CD4-positive, alpha-beta T cell (primary cell): ENCODE measurements around the gene NSUN6. TPM values are rescaled to one million over a fixed set of nuclear protein-coding genes. Genes with fewer than 3 reads are reported as not detected.
"Not testable (repeated sequence)": the region's sequence is repeated elsewhere in the genome, so short reads cannot be mapped to it uniquely, and the experiment has no call there.

Source experiments
- ATAC-seq: fragments of 200-7000 bp; cut with Tn5 transposase; one replicate; pipeline ENCODE4 v1.10.0; 2022; ENCODE audit warnings: mild to moderate bottlenecking; ENCODE audit not compliant: poor library complexity
- CTCF ChIA-PET: fragments of 350-600 bp; sonication (Branson Sonifier 250); formaldehyde crosslinking; loops from one replicate; lab custom pipeline; 2021; ENCODE audit warnings: antibody characterized with exemption, inconsistent platforms; lab: Charles Lee
- POLR2A ChIA-PET: fragments of 350-600 bp; sonication (Branson Sonifier 250); formaldehyde crosslinking; loops from one replicate; lab custom pipeline; 2021; ENCODE audit warnings: antibody characterized with exemption, inconsistent platforms; lab: Charles Lee
- DNase-seq, 14 experiments: peaks; one replicate each; pipeline ENCODE4 v3.0.0-alpha.2; 2013 to 2020; ENCODE audit warnings: mixed read lengths in 2 of 14
- H3K27ac ChIP-seq, 2 donors: one replicate each; pipeline versions ENCODE4 v1.5.1 to v1.7.0; 2013; ENCODE audit warnings: low read length in 2 of 2, low read depth in 1 of 2, mild to moderate bottlenecking in 1 of 2
- H3K27me3 ChIP-seq, 2 experiments: 1 replicate in 1 of 2; 2 replicates in 1 of 2; pipeline versions ENCODE4 v1.6.1 to v1.7.0; 2013; ENCODE audit warnings: low read length in 2 of 2, control low read depth in 1 of 2, mild to moderate bottlenecking in 1 of 2, moderate library complexity in 1 of 2; ENCODE audit not compliant: insufficient read depth in 2 of 2, control insufficient read depth in 1 of 2
- H3K36me3 ChIP-seq: one replicate; pipeline ENCODE4 v1.6.1; 2013; ENCODE audit warnings: low read length, control low read depth; ENCODE audit not compliant: insufficient read depth
- H3K4me1 ChIP-seq: one replicate; pipeline ENCODE4 v1.6.1; 2013; ENCODE audit warnings: low read length, control low read depth; ENCODE audit not compliant: insufficient read depth
- H3K4me3 ChIP-seq: one replicate; pipeline ENCODE4 v1.5.1; 2013; ENCODE audit warnings: mild to moderate bottlenecking, low read length, moderate library complexity
- H3K9me3 ChIP-seq, 2 experiments: 1 replicate in 1 of 2; 2 replicates in 1 of 2; pipeline versions ENCODE4 v1.6.1 to v1.7.0; 2013; ENCODE audit warnings: low read length in 2 of 2, mild to moderate bottlenecking in 2 of 2, control low read depth in 1 of 2, moderate library complexity in 1 of 2; ENCODE audit not compliant: control insufficient read depth in 1 of 2, insufficient read depth in 1 of 2
- H3K27ac Mint-ChIP-seq: one replicate; pipeline ENCODE4 v1.8.0; 2020; ENCODE audit warnings: mixed read lengths
- H3K27me3 Mint-ChIP-seq: one replicate; pipeline ENCODE4 v1.8.0; 2021; ENCODE audit warnings: mixed read lengths
- H3K36me3 Mint-ChIP-seq: one replicate; pipeline ENCODE4 v1.8.0; 2021; ENCODE audit warnings: low read depth, mixed read lengths
- H3K4me1 Mint-ChIP-seq: one replicate; pipeline ENCODE4 v1.8.0; 2021; ENCODE audit warnings: low read depth, mixed read lengths
- H3K4me3 Mint-ChIP-seq: one replicate; pipeline ENCODE4 v1.8.0; 2020; ENCODE audit warnings: mild to moderate bottlenecking, mixed read lengths
- H3K9me3 Mint-ChIP-seq: one replicate; pipeline ENCODE4 v1.8.0; 2020; ENCODE audit warnings: mixed read lengths
- intact Hi-C, 2 experiments: fragments of 100-400 bp; cut with DNase I in 1 of 2; cut with micrococcal nuclease in 1 of 2; formaldehyde crosslinking; loops; one replicate each; pipeline versions ENCODE4 v1.15.1 to v1.9.0; 2023 to 2025; cut with DNase I, micrococcal nuclease
- total RNA-seq, 174 experiments: library from RNA in 2 of 174; stranded (reverse) in 2 of 174; gene quantifications; one replicate each; pipeline ENCODE4 v1.2.3 and lab custom pipeline; 2021 to 2026
- TF ChIP-seq, protein P1 (sequence below): fragments of 200-600 bp; IDR thresholded peaks from one replicate; pipeline ENCODE4 v1.8.0; 2022; ENCODE audit warnings: antibody characterized with exemption, mild to moderate bottlenecking

NSUN6 gene
- total RNA-seq, 2 experiments from 2014 or later = 22.9 to 27.2 TPM

DNA sequence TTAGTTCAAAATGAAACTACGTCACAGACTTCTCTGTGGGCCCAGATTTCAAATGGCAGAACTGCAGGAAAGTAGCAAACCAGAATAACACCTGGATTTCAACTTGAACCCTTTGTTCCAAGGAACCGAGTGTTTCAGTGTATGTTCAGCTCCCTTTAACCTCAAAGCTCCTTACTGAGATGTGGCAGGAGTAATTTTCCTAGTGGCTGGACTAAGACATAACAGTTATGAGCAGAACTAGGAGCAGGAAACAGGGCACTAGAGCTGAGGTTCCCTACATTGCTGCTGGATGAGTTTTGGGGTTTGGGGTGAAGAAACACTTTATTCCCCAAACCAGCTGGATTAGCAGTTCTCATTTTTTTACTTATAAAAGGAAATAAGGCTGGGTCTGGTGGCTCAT is 50.1 kb downstream of the NSUN6 start:
- Mint-ChIP-seq H3K9me3 (no peaks in the 10 kb centered on the region), H3K4me3 (no peak overlapping the region), H3K27me3 (no peaks in the 10 kb centered on the region), H3K27ac (no peak overlapping the region), H3K36me3 (peaks cover 35% of the 10 kb centered on the region), H3K4me1 (no peaks in the 10 kb centered on the region)
- intact Hi-C loops = no loop called here
- CTCF ChIA-PET = no interaction called here
- Histone ChIP-seq H3K4me1 (no peaks in the 10 kb centered on the region), H3K4me3 (no peak overlapping the region), H3K27me3 (no peaks in the 10 kb centered on the region), H3K9me3 (no peaks in the 10 kb centered on the region), H3K27ac (no peak overlapping the region), H3K36me3 (peaks cover 7% of the 10 kb centered on the region)
- ATAC-seq (no peak), DNase-seq (no peak)
- TF ChIP-seq, protein P1, sequence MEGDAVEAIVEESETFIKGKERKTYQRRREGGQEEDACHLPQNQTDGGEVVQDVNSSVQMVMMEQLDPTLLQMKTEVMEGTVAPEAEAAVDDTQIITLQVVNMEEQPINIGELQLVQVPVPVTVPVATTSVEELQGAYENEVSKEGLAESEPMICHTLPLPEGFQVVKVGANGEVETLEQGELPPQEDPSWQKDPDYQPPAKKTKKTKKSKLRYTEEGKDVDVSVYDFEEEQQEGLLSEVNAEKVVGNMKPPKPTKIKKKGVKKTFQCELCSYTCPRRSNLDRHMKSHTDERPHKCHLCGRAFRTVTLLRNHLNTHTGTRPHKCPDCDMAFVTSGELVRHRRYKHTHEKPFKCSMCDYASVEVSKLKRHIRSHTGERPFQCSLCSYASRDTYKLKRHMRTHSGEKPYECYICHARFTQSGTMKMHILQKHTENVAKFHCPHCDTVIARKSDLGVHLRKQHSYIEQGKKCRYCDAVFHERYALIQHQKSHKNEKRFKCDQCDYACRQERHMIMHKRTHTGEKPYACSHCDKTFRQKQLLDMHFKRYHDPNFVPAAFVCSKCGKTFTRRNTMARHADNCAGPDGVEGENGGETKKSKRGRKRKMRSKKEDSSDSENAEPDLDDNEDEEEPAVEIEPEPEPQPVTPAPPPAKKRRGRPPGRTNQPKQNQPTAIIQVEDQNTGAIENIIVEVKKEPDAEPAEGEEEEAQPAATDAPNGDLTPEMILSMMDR = no peak
- POLR2A ChIA-PET = interaction anchor here (0.8 kb wide), 1 partner anchor 58 kb away, joined by 4 read pairs; the partner anchor contains the start of gene ARL5B

DNA sequence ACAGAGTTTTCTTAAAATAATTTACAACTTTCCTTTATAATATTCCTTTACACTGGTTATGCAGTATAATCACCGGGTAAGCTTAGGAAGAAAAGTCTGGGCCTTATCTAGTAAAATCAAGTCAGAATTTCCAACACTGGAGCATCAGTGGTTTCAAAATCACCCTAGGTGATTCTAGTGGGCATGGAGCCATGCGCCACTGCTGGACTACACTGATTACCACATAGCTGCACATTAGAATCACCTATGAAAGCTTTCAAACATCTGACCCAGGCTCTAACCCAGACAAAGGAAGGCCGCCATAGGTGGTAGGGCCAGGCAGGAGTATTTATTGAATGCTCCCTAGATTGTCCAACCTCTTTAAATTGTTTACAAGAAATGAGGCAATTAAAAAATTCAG is 52.0 kb downstream of the NSUN6 start:
- TF ChIP-seq, protein P1 = no peak
- Mint-ChIP-seq H3K4me3 (no peak overlapping the region), H3K36me3 (peaks cover 40% of the 10 kb centered on the region), H3K9me3 (no peaks in the 10 kb centered on the region), H3K4me1 (no peaks in the 10 kb centered on the region), H3K27me3 (no peaks in the 10 kb centered on the region), H3K27ac (no peak overlapping the region)
- intact Hi-C loops = no loop called here
- H3K9me3 ChIP-seq = no peaks in the 10 kb centered on the region
- ATAC-seq (no peak), DNase-seq (no peak)
- POLR2A ChIA-PET = interaction anchor here (1.2 kb wide), 1 partner anchor 60 kb away, joined by 3 read pairs; the partner anchor contains the start of gene ARL5B
- CTCF ChIA-PET = interaction anchor here (1.0 kb wide), 1 partner anchor 10 kb away, joined by 3 read pairs; no protein-coding TSS in a partner anchor
- H3K36me3 ChIP-seq = peaks cover 16% of the 10 kb centered on the region
- no peak overlapping the region for H3K4me3 ChIP-seq
- H3K27ac ChIP-seq = no peak overlapping the region
- H3K27me3 ChIP-seq = no peaks in the 10 kb centered on the region
- no peaks in the 10 kb centered on the region for H3K4me1 ChIP-seq

- ChIA-PET POLR2A (no interaction called here), CTCF (interaction anchor here (0.6 kb wide), 1 partner anchor 20 kb away, joined by 3 read pairs; no protein-coding TSS in a partner anchor)
- DNase-seq (peak in 2 of 14 experiments; percentile 7 to 12), ATAC-seq (no peak)
- Histone ChIP-seq H3K27me3 (no peaks in the 10 kb centered on the region), H3K36me3 (peaks cover 16% of the 10 kb centered on the region), H3K27ac (no peak overlapping the region), H3K4me3 (no peak overlapping the region), H3K4me1 (no peaks in the 10 kb centered on the region), H3K9me3 (no peaks in the 10 kb centered on the region)
- no peak overlapping the region for H3K27ac Mint-ChIP-seq
- TF ChIP-seq, protein P1 = no peak
- intact Hi-C loops = loop anchor here in 1 of 2 experiments (1.0 kb wide), 1 partner anchor 48 kb away; no protein-coding TSS in a partner anchor
- H3K4me3 Mint-ChIP-seq = no peak overlapping the region
- H3K9me3 Mint-ChIP-seq = no peaks in the 10 kb centered on the region
- no peaks in the 10 kb centered on the region for H3K4me1 Mint-ChIP-seq
- peaks cover 72% of the 10 kb centered on the region for H3K36me3 Mint-ChIP-seq
- H3K27me3 Mint-ChIP-seq = no peaks in the 10 kb centered on the region
Measured at GRCh38 chr10:18594574-18595156, 56.7 kb downstream of the NSUN6 start.

DNA sequence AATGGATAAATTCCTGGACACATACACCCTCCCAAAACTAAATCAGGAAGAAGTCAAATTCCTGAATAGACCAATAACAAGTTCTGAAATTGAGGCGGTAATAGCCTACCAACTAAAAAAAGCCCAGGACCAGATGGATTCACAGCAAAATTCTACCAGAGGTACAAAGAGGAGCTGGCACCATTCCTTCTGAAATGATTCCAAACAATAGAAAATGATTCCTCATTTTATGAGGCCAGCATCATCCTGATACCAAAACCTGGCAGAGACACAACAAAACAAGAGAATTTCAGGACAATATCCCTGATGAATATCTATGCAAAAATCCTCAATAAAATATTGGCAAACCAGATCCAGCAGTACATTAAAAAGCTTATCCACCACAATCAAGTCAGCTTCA is 60.2 kb downstream of the NSUN6 start:
- DNase-seq, H3K9me3 ChIP-seq, POLR2A ChIA-PET, H3K27ac ChIP-seq, CTCF ChIA-PET, H3K4me3 ChIP-seq, H3K27me3 Mint-ChIP-seq, H3K9me3 Mint-ChIP-seq, intact Hi-C loops, ATAC-seq, H3K27me3 ChIP-seq, H3K4me1 Mint-ChIP-seq, H3K4me3 Mint-ChIP-seq, H3K4me1 ChIP-seq, H3K27ac Mint-ChIP-seq: not testable (repeated sequence)
- peaks cover 30% of the 10 kb centered on the region for H3K36me3 ChIP-seq
- H3K36me3 Mint-ChIP-seq = peaks cover 91% of the 10 kb centered on the region

DNA sequence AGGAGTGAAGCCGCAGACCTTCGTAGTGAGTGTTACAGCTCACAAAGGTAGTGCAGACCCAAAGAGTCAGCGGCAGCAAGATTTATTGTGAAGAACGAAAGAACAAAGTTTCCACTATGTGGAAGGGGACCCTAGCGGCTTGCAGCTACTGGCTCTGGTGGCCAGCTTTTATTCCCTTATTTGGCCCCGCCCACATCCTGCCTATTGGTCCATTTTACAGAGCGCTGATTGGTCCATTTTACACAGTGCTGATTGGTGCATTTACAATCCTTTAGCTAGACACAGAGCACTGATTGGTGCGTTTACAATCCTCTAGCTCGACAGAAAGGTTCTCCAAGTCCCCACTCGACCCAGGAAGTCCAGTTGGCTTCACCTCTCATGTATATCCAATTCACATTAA is 64.8 kb downstream of the NSUN6 start:
- H3K4me3 Mint-ChIP-seq, H3K27ac Mint-ChIP-seq, POLR2A ChIA-PET, H3K27ac ChIP-seq, H3K9me3 ChIP-seq, CTCF ChIA-PET, DNase-seq, intact Hi-C loops, H3K27me3 Mint-ChIP-seq, ATAC-seq, H3K4me1 ChIP-seq, H3K27me3 ChIP-seq, H3K9me3 Mint-ChIP-seq, H3K4me3 ChIP-seq: not testable (repeated sequence)
- peaks cover 25% of the 10 kb centered on the region for H3K36me3 ChIP-seq
- H3K36me3 Mint-ChIP-seq = peaks cover 95% of the 10 kb centered on the region
- H3K4me1 Mint-ChIP-seq = peaks cover 22% of the 10 kb centered on the region
